GM11168 (cell line): ENCODE measurements around the gene KRT15.
"Not testable (repeated sequence)": the region's sequence is repeated elsewhere in the genome, so short reads cannot be mapped to it uniquely, and the experiment has no call there.

ENCODE experiments used
- in situ Hi-C: fragments of 300-500 bp; cut with MboI; formaldehyde crosslinking; loops from one replicate; pipeline ENCODE4 v1.12.0; 2022; ENCODE audit warnings: low sequenced_read_pairs; ENCODE audit not compliant: unreplicated experiment

Gene KRT15

GRCh38 chr17:41544935-41545334 is 26.2 kb upstream of the KRT15 start:
- in situ Hi-C loops, result no loop called here

GRCh38 chr17:41544491-41544892 is 25.8 kb upstream of the KRT15 start:
- in situ Hi-C loops, result no loop called here

GRCh38 chr17:41542786-41543185 is 24.1 kb upstream of the KRT15 start:
- in situ Hi-C loops, result not testable (repeated sequence)

GRCh38 chr17:41542357-41542756 is 23.7 kb upstream of the KRT15 start:
- in situ Hi-C loops, result no loop called here

GRCh38 chr17:41540921-41541625 is 22.4 kb upstream of the KRT15 start:
- in situ Hi-C loops, result no loop called here

GRCh38 chr17:41539979-41540701 is 21.4 kb upstream of the KRT15 start:
- in situ Hi-C loops, result no loop called here

GRCh38 chr17:41539071-41539492 is 20.4 kb upstream of the KRT15 start:
- in situ Hi-C loops, result no loop called here

GRCh38 chr17:41538565-41538991 is 19.9 kb upstream of the KRT15 start:
- in situ Hi-C loops, result no loop called here

GRCh38 chr17:41537990-41538389 is 19.3 kb upstream of the KRT15 start:
- in situ Hi-C loops, result no loop called here

GRCh38 chr17:41537614-41537954 is 18.9 kb upstream of the KRT15 start:
- in situ Hi-C loops, result no loop called here

- in situ Hi-C loops, result no loop called here
These were observed 18.3 kb upstream of the KRT15 start for GRCh38 chr17:41536741-41537613.

GRCh38 chr17:41535764-41536481 is 17.2 kb upstream of the KRT15 start:
- in situ Hi-C loops, result no loop called here

- in situ Hi-C loops, result no loop called here
These were observed 16.3 kb upstream of the KRT15 start for GRCh38 chr17:41534899-41535546.

GRCh38 chr17:41533613-41534012 is 14.9 kb upstream of the KRT15 start:
- in situ Hi-C loops, result no loop called here

- in situ Hi-C loops, result no loop called here
These were observed 14.4 kb upstream of the KRT15 start for GRCh38 chr17:41532947-41533570.

- in situ Hi-C loops, result no loop called here
These were observed 13.3 kb upstream of the KRT15 start for GRCh38 chr17:41531993-41532392.

- in situ Hi-C loops, result no loop called here
These were observed 11.7 kb upstream of the KRT15 start for GRCh38 chr17:41530062-41531048.

GRCh38 chr17:41529491-41529915 is 10.8 kb upstream of the KRT15 start:
- in situ Hi-C loops, result no loop called here
